A549 (cell line): ENCODE measurements around the gene LGALS4. TPM values are rescaled to one million over a fixed set of nuclear protein-coding genes. Genes with fewer than 3 reads are reported as not detected.

Source experiments
- ATAC-seq, 2 experiments: fragments of 200-7000 bp in 1 of 2; fragments of >200 bp in 1 of 2; cut with Nextera tagmentation in 1 of 2; cut with Tn5 transposase in 1 of 2; 3 replicates each; pipeline versions ENCODE4 v1.8.0 to v1.9.1; 2018 to 2020; ENCODE audit warnings: mild to moderate bottlenecking in 1 of 2, moderate library complexity in 1 of 2
- CTCF ChIA-PET: fragments of 300-600 bp; sonication (Branson Sonifier 250); formaldehyde crosslinking; extraction: SDS; loops from one replicate; lab custom pipeline; 2021; ENCODE audit warnings: antibody characterized with exemption, inconsistent platforms; lab: Yijun Ruan, JAX
- POLR2A ChIA-PET: fragments of 350-600 bp; formaldehyde crosslinking; extraction: SDS; loops from one replicate; lab custom pipeline; 2021; ENCODE audit warnings: antibody characterized with exemption, inconsistent platforms; lab: Yijun Ruan, JAX
- DNase-seq, 2 experiments: peaks; one replicate each; pipeline versions ENCODE4 v3.0.0 to v3.0.0-alpha.2; 2011 to 2016; ENCODE audit warnings: low read depth in 1 of 2, low spot score in 1 of 2
- FAIRE-seq: peaks from 2 replicates; lab custom pipeline; 2011; peaks lifted over from hg19 to GRCh38; lab: Jason Lieb, UNC
- H3K27ac ChIP-seq, 2 experiments: fragments of >200 bp; sonication (Bioruptor Twin); formaldehyde crosslinking; 3 replicates each; pipeline ENCODE4 v1.5.1; 2016 to 2017
- H3K4me1 ChIP-seq: fragments of >200 bp; sonication (Bioruptor Twin); formaldehyde crosslinking; 3 replicates; pipeline ENCODE4 v1.6.1; 2016
- H3K4me2 ChIP-seq: fragments of >200 bp; sonication (Bioruptor Twin); formaldehyde crosslinking; 3 replicates; pipeline ENCODE4 v1.6.1; 2016
- H3K4me3 ChIP-seq: fragments of >200 bp; sonication (Bioruptor Twin); formaldehyde crosslinking; 3 replicates; pipeline ENCODE4 v1.5.1; 2016
- H3K9me3 ChIP-seq: fragments of >200 bp; sonication (Bioruptor Twin); formaldehyde crosslinking; 3 replicates; pipeline ENCODE4 v1.6.1; 2016
- CBX2 ChIP-seq: fragments of 200-600 bp; sonication (generic); IDR thresholded peaks from 2 replicates; pipeline ENCODE4 v1.6.1; 2016; ENCODE audit warnings: low read depth, mild to moderate bottlenecking, borderline replicate concordance
- CEBPB ChIP-seq, 2 experiments: fragments of >200 bp in 1 of 2; sonication (Bioruptor Twin) in 1 of 2; formaldehyde crosslinking in 1 of 2; IDR thresholded peaks; 2 replicates each; pipeline ENCODE4 v1.6.1; 2012 to 2016
- CHD2 ChIP-seq: fragments of 150-350 bp; IDR thresholded peaks from 2 replicates; pipeline ENCODE4 v1.6.1; 2014; ENCODE audit warnings: low read length; ENCODE audit not compliant: partially characterized antibody
- CHD4 ChIP-seq: fragments of 200-600 bp; sonication (generic); IDR thresholded peaks from 2 replicates; pipeline ENCODE4 v1.6.1; 2016; ENCODE audit warnings: antibody characterized with exemption, mild to moderate bottlenecking, borderline replicate concordance
- EHMT2 ChIP-seq: fragments of 200-600 bp; sonication (generic); IDR thresholded peaks from 2 replicates; pipeline ENCODE4 v1.6.1; 2016; ENCODE audit warnings: antibody characterized with exemption, low read depth, mild to moderate bottlenecking, moderate library complexity
- ELK1 ChIP-seq: fragments of 150-350 bp; IDR thresholded peaks from 2 replicates; pipeline ENCODE4 v1.6.1; 2014; ENCODE audit warnings: low read depth, mild to moderate bottlenecking, low read length
- FOSL2 ChIP-seq, 2 experiments: fragments of 450-650 bp in 1 of 2; fragments of >200 bp in 1 of 2; sonication (Bioruptor Twin) in 1 of 2; formaldehyde crosslinking; IDR thresholded peaks; 2 replicates each; pipeline versions ENCODE4 v1.5.0 to v1.6.1; 2016 to 2020; ENCODE audit warnings: mild to moderate bottlenecking in 1 of 2, moderate library complexity in 1 of 2
- JUN ChIP-seq, 2 experiments: fragments of >200 bp; sonication (Bioruptor Twin); formaldehyde crosslinking; IDR thresholded peaks; 2 replicates in 1 of 2; 3 replicates in 1 of 2; pipeline ENCODE4 v1.6.1; 2016 to 2017
- KDM1A ChIP-seq: fragments of 200-600 bp; sonication (generic); IDR thresholded peaks from 2 replicates; pipeline ENCODE4 v1.6.1; 2016; ENCODE audit warnings: low read depth, mild to moderate bottlenecking
- MYC ChIP-seq: IDR thresholded peaks from 2 replicates; pipeline ENCODE4 v1.6.1; 2012; ENCODE audit warnings: mild to moderate bottlenecking, inconsistent platforms, low read length, improper control_type of control experiment, borderline replicate concordance
- PHF8 ChIP-seq: fragments of 200-600 bp; sonication (generic); IDR thresholded peaks from 2 replicates; pipeline ENCODE4 v1.6.1; 2016; ENCODE audit warnings: low read depth, mild to moderate bottlenecking, antibody characterized with exemption, moderate library complexity, borderline replicate concordance
- POLR2AphosphoS2 ChIP-seq: conservative IDR thresholded peaks from 2 replicates; pipeline ENCODE4 v1.6.1; 2012; ENCODE audit warnings: low read length, improper control_type of control experiment, inconsistent platforms
- RAD21 ChIP-seq, 2 experiments: fragments of >200 bp in 1 of 2; sonication (Bioruptor Twin) in 1 of 2; formaldehyde crosslinking in 1 of 2; IDR thresholded peaks in 1 of 2; conservative IDR thresholded peaks in 1 of 2; 2 replicates in 1 of 2; 3 replicates in 1 of 2; pipeline ENCODE4 v1.6.1; 2012 to 2018; ENCODE audit warnings: inconsistent platforms in 1 of 2
- RCOR1 ChIP-seq: fragments of 150-350 bp; IDR thresholded peaks from 2 replicates; pipeline ENCODE4 v1.6.1; 2014; ENCODE audit warnings: antibody characterized with exemption, low read length, low read depth
- RFX5 ChIP-seq: fragments of 450-650 bp; IDR thresholded peaks from 2 replicates; pipeline ENCODE4 v1.7.1; 2014; ENCODE audit warnings: antibody characterized with exemption, mild to moderate bottlenecking, moderate library complexity
- RNF2 ChIP-seq: fragments of 200-600 bp; sonication (generic); IDR thresholded peaks from 2 replicates; pipeline ENCODE4 v1.6.1; 2016; ENCODE audit warnings: low read depth, mild to moderate bottlenecking, antibody characterized with exemption, moderate library complexity, borderline replicate concordance
- ZC3H11A ChIP-seq: fragments of 450-650 bp; IDR thresholded peaks from 2 replicates; pipeline ENCODE4 v1.6.1; 2014; ENCODE audit warnings: antibody characterized with exemption, mild to moderate bottlenecking
- ZFP36 ChIP-seq: fragments of 450-650 bp; IDR thresholded peaks from 2 replicates; pipeline ENCODE4 v1.6.1; 2014; ENCODE audit warnings: borderline replicate concordance; ENCODE audit not compliant: partially characterized antibody
- ZNF302 ChIP-seq: fragments of 250-450 bp; sonication (Bioruptor Pico); IDR thresholded peaks from 2 replicates; pipeline ENCODE4 v1.9.0; 2021; ENCODE audit warnings: inconsistent platforms, mild to moderate bottlenecking, moderate library complexity
- WGBS: methylation state at CpG from one replicate; pipeline ENCODE4 v1.1.6; 2017; ENCODE audit errors: missing lambda C conversion rate; 5-methylcytosine and 5-hydroxymethylcytosine counted together
- polyA plus RNA-seq, 4 experiments: library from polyadenylated mRNA; depleted of rRNA in 3 of 4; stranded (reverse); fragments of >200 nt; fragmentation: RNase III in 1 of 4; extraction: RNeasy Plus Mini Kit Qiagen cat#74134 plus additional on column Dnase treatment in 1 of 4; gene quantifications; 2 replicates in 3 of 4; 3 replicates in 1 of 4; pipeline ENCODE4 v1.2.3, GENCODE V29; 2011 to 2017

Gene LGALS4
- polyA plus RNA-seq, 2 of the 4 experiments (the other 2 are of a cell fraction): 0.94 to 2.5 TPM

GRCh38 chr19:38769635-38770211 is 43.0 kb downstream of the LGALS4 start (continued):
- TF ChIP-seq JUN (IDR thresholded peaks at IDR 0.05): no peak
- no peak for TF ChIP-seq ZC3H11A
- TF ChIP-seq CBX2: no peak
- peak; percentile 64 to 71 for TF ChIP-seq RAD21 (conservative IDR thresholded peaks at IDR 0.05 in 1 of 2, IDR thresholded peaks at IDR 0.05 in 1 of 2)
- no peak for TF ChIP-seq RFX5

- Histone ChIP-seq H3K4me2 (no peak overlapping the region), H3K9me3 (no peaks in the 10 kb centered on the region), H3K4me3 (no peak overlapping the region), H3K4me1 (peaks cover 17% of the 10 kb centered on the region)
- CTCF ChIA-PET: interaction anchor here (0.9 to 1.0 kb wide), 3 partner anchors 12 to 130 kb away, joined by 3 read pairs; partner anchors contain the start of gene ECH1
- DNase-seq (no peak), FAIRE-seq (peak; percentile 7)
- POLR2A ChIA-PET: no interaction called here
- TF ChIP-seq ZC3H11A (peak; percentile 99), CEBPB (IDR thresholded peaks at IDR 0.05) (no peak)
- TF ChIP-seq, all 56 proteins: peak for 1
- ATAC-seq: no peak
- no peak overlapping the region; a peak in 1 of 6 replicates for H3K27ac ChIP-seq
- WGBS: 95% methylated on average over 10 of the region's 10 CpGs
Observed at GRCh38 chr19:38766276-38767047, 46.3 kb downstream of the LGALS4 start.

GRCh38 chr19:38765214-38765613 is 47.5 kb downstream of the LGALS4 start:
- Histone ChIP-seq H3K4me2 (no peak overlapping the region), H3K4me1 (peaks cover 17% of the 10 kb centered on the region), H3K27ac (no peak overlapping the region), H3K4me3 (no peak overlapping the region), H3K9me3 (no peaks in the 10 kb centered on the region)
- no peak for TF ChIP-seq POLR2AphosphoS2
- TF ChIP-seq MYC: no peak
- TF ChIP-seq PHF8: no peak
- TF ChIP-seq KDM1A: no peak
- TF ChIP-seq RAD21 (conservative IDR thresholded peaks at IDR 0.05 in 1 of 2, IDR thresholded peaks at IDR 0.05 in 1 of 2): no peak
- TF ChIP-seq ZNF302: no peak
- no peak for TF ChIP-seq EHMT2
- TF ChIP-seq ELK1: no peak
- no peak for TF ChIP-seq ZFP36
- no peak for TF ChIP-seq CHD4
- TF ChIP-seq RCOR1: no peak
- no peak for TF ChIP-seq CHD2
- no peak for TF ChIP-seq RNF2
- POLR2A ChIA-PET: interaction anchor here (0.6 kb wide), 1 partner anchor 305 kb away, joined by 4 read pairs; no protein-coding TSS in a partner anchor
- WGBS: 87% methylated on average over 2 of the region's 2 CpGs
- FAIRE-seq (peak; percentile 97), DNase-seq (no peak), ATAC-seq (no peak)
- CTCF ChIA-PET: interaction anchor here (0.9 kb wide), 1 partner anchor 125 kb away, joined by 5 read pairs; no protein-coding TSS in a partner anchor

GRCh38 chr19:38763795-38764220 is 48.9 kb downstream of the LGALS4 start:
- ChIA-PET POLR2A (interaction anchor here (0.6 to 1.3 kb wide), 5 partner anchors 66 to 269 kb away, joined by 3 to 7 read pairs (median 4); no protein-coding TSS in a partner anchor), CTCF (interaction anchor here (0.5 to 1.7 kb wide), 3 partner anchors 14 to 529 kb away, joined by 3 read pairs; no protein-coding TSS in a partner anchor)
- FAIRE-seq (peak; percentile 82), ATAC-seq (peak; percentile 57 to 58; a peak in 5 of 6 replicates), DNase-seq (no peak)
- Histone ChIP-seq H3K4me1 (peaks cover 17% of the 10 kb centered on the region), H3K9me3 (no peaks in the 10 kb centered on the region), H3K4me2 (peak overlapping the region; percentile 56), H3K4me3 (no peak overlapping the region), H3K27ac (peak overlapping the region; percentile 53 to 85)
- 6% methylated on average over 3 of the region's 3 CpGs for WGBS
- TF ChIP-seq POLR2AphosphoS2 (no peak), FOSL2 (IDR thresholded peaks at IDR 0.05) (no peak), FOSL2 (CRISPR knock-in tag; IDR thresholded peaks at IDR 0.05) (peak; percentile 67)
